Stimulated activated CD8-positive, alpha-beta memory T cell treated with anti-CD3 and anti-CD28 coated beads, Interleukin-12 subunit alpha, Interleukin-12 subunit beta, amount 100 ng/mL, for 4 hours (primary cell): Measurements from ENCODE around the gene CHEK2.
"Not testable (repeated sequence)": the region's sequence is repeated elsewhere in the genome, so short reads cannot be mapped to it uniquely, and the experiment has no call there.

ENCODE experiments used
- DNase-seq: peaks from one replicate; pipeline ENCODE4 v3.0.0-alpha.2; 2020; ENCODE audit warnings: low read depth

Gene CHEK2

GRCh38 chr22:28741200-28741784 is 328 bp downstream of the CHEK2 start:
- DNase-seq: no peak

GRCh38 chr22:28738876-28739275 is 2.7 kb downstream of the CHEK2 start:
- DNase-seq: not testable (repeated sequence)

GRCh38 chr22:28737701-28738100 is 3.9 kb downstream of the CHEK2 start:
- DNase-seq: no peak

- DNase-seq: no peak
These were observed 5.1 kb downstream of the CHEK2 start for GRCh38 chr22:28736301-28737155.

- DNase-seq: no peak
These were observed 7.2 kb downstream of the CHEK2 start for GRCh38 chr22:28734393-28734792.

GRCh38 chr22:28730179-28730578 is 11.4 kb downstream of the CHEK2 start:
- no peak for DNase-seq

GRCh38 chr22:28728621-28729313 is 12.9 kb downstream of the CHEK2 start:
- no peak for DNase-seq

- DNase-seq: no peak
These were observed 13.6 kb downstream of the CHEK2 start for GRCh38 chr22:28728002-28728401.

- DNase-seq: no peak
These were observed 23.6 kb downstream of the CHEK2 start for GRCh38 chr22:28718044-28718443.

- DNase-seq: no peak
These were observed 24.9 kb downstream of the CHEK2 start for GRCh38 chr22:28716686-28717085.

GRCh38 chr22:28715611-28716010 is 26.0 kb downstream of the CHEK2 start:
- DNase-seq: no peak

- no peak for DNase-seq
These were observed 27.5 kb downstream of the CHEK2 start for GRCh38 chr22:28714043-28714628.

GRCh38 chr22:28711820-28712777 is 29.5 kb downstream of the CHEK2 start:
- no peak for DNase-seq

- DNase-seq: no peak
These were observed 30.3 kb downstream of the CHEK2 start for GRCh38 chr22:28711341-28711740.

GRCh38 chr22:28710576-28711191 is 30.9 kb downstream of the CHEK2 start:
- DNase-seq: no peak

GRCh38 chr22:28710107-28710506 is 31.5 kb downstream of the CHEK2 start:
- no peak for DNase-seq

GRCh38 chr22:28706845-28707244 is 34.8 kb downstream of the CHEK2 start:
- no peak for DNase-seq

GRCh38 chr22:28703436-28703835 is 38.2 kb downstream of the CHEK2 start:
- DNase-seq: no peak

- no peak for DNase-seq
These were observed 38.7 kb downstream of the CHEK2 start for GRCh38 chr22:28702891-28703290.

GRCh38 chr22:28693041-28693760 is 48.4 kb downstream of the CHEK2 start:
- DNase-seq: not testable (repeated sequence)
